ENCODE results near the gene KLHL17.

DNA sequence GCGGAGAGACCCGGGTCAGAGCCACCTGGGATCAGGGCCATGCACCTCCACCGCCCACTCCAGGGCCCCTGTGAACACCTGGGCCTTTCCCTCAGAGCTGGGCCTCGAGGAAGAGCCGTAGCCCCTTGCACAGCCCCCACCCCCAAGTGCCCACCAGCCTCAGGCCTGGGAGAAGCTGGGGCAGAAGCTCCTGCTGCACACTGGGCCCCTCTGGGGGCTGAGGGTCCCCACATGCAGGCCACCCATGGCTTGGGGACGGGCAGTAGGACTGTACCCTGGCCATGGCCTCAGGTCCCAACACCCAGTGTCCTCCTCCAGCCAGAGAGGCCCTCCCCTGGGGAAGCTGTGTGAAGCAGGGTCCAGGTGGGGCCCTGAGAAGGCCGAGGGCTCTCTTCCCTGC lies 7.8 kb upstream of the KLHL17 start:
- no peak for TF ChIP-seq CTCF (IDR thresholded peaks at IDR 0.05)
- TF ChIP-seq POLR2A (IDR thresholded peaks at IDR 0.05; ENCODE audit: low read depth): no peak
